Hippocampal formation (tissue), 2 donors: ENCODE results near the gene STK38.
"Not testable (repeated sequence)": the region's sequence is repeated elsewhere in the genome, so short reads cannot be mapped to it uniquely, and the experiment has no call there.

ENCODE experiments used
- DNase-seq, 2 donors: peaks; one replicate each; lab custom pipeline; 2025; lab: John Stamatoyannopoulos, UW

STK38 gene

GRCh38 chr6:36487698-36488097 is 59.6 kb downstream of the STK38 start:
- no peak for DNase-seq

- DNase-seq = no peak
Observed at GRCh38 chr6:36484736-36485135, 62.5 kb downstream of the STK38 start.

GRCh38 chr6:36483326-36483725 is 64.0 kb downstream of the STK38 start:
- DNase-seq = not testable (repeated sequence)

- DNase-seq = no peak
Observed at GRCh38 chr6:36479256-36479655, 68.0 kb downstream of the STK38 start.

GRCh38 chr6:36478051-36478526 is 69.2 kb downstream of the STK38 start:
- no peak for DNase-seq

GRCh38 chr6:36469946-36470345 is 77.3 kb downstream of the STK38 start:
- no peak for DNase-seq

GRCh38 chr6:36469148-36469661 is 78.1 kb downstream of the STK38 start:
- DNase-seq = no peak

GRCh38 chr6:36467625-36468024 is 79.7 kb downstream of the STK38 start:
- DNase-seq = no peak

- DNase-seq = no peak
Observed at GRCh38 chr6:36464233-36464632, 83.0 kb downstream of the STK38 start.

GRCh38 chr6:36463676-36464075 is 83.6 kb downstream of the STK38 start:
- no peak for DNase-seq

- no peak for DNase-seq
Observed at GRCh38 chr6:36461646-36462045, 85.6 kb downstream of the STK38 start.

GRCh38 chr6:36460916-36461315 is 86.4 kb downstream of the STK38 start:
- no peak for DNase-seq

- no peak for DNase-seq
Observed at GRCh38 chr6:36459501-36459900, 87.8 kb downstream of the STK38 start.

- DNase-seq = no peak
Observed at GRCh38 chr6:36455486-36456027, 91.7 kb downstream of the STK38 start.

- DNase-seq = not testable (repeated sequence)
Observed at GRCh38 chr6:36452897-36453296, 94.4 kb downstream of the STK38 start.

GRCh38 chr6:36449173-36449572 is 98.1 kb downstream of the STK38 start:
- not testable (repeated sequence) for DNase-seq

GRCh38 chr6:36445621-36446020 is 101.7 kb downstream of the STK38 start:
- no peak for DNase-seq

GRCh38 chr6:36444470-36444869 is 102.8 kb downstream of the STK38 start:
- DNase-seq = no peak
